Activated T-helper 9 cell treated with anti-CD3 and anti-CD28 coated beads, Interleukin-2, amount 50 U/mL, for 16 hours (primary cell): ENCODE data around the gene DLEC1.

Experiments
- DNase-seq: peaks from one replicate; pipeline ENCODE4 v3.0.0-alpha.2; 2020; ENCODE audit warnings: low read depth

The DLEC1 gene, protein sequence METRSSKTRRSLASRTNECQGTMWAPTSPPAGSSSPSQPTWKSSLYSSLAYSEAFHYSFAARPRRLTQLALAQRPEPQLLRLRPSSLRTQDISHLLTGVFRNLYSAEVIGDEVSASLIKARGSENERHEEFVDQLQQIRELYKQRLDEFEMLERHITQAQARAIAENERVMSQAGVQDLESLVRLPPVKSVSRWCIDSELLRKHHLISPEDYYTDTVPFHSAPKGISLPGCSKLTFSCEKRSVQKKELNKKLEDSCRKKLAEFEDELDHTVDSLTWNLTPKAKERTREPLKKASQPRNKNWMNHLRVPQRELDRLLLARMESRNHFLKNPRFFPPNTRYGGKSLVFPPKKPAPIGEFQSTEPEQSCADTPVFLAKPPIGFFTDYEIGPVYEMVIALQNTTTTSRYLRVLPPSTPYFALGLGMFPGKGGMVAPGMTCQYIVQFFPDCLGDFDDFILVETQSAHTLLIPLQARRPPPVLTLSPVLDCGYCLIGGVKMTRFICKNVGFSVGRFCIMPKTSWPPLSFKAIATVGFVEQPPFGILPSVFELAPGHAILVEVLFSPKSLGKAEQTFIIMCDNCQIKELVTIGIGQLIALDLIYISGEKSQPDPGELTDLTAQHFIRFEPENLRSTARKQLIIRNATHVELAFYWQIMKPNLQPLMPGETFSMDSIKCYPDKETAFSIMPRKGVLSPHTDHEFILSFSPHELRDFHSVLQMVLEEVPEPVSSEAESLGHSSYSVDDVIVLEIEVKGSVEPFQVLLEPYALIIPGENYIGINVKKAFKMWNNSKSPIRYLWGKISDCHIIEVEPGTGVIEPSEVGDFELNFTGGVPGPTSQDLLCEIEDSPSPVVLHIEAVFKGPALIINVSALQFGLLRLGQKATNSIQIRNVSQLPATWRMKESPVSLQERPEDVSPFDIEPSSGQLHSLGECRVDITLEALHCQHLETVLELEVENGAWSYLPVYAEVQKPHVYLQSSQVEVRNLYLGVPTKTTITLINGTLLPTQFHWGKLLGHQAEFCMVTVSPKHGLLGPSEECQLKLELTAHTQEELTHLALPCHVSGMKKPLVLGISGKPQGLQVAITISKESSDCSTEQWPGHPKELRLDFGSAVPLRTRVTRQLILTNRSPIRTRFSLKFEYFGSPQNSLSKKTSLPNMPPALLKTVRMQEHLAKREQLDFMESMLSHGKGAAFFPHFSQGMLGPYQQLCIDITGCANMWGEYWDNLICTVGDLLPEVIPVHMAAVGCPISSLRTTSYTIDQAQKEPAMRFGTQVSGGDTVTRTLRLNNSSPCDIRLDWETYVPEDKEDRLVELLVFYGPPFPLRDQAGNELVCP (N-terminal part only)

DNA sequence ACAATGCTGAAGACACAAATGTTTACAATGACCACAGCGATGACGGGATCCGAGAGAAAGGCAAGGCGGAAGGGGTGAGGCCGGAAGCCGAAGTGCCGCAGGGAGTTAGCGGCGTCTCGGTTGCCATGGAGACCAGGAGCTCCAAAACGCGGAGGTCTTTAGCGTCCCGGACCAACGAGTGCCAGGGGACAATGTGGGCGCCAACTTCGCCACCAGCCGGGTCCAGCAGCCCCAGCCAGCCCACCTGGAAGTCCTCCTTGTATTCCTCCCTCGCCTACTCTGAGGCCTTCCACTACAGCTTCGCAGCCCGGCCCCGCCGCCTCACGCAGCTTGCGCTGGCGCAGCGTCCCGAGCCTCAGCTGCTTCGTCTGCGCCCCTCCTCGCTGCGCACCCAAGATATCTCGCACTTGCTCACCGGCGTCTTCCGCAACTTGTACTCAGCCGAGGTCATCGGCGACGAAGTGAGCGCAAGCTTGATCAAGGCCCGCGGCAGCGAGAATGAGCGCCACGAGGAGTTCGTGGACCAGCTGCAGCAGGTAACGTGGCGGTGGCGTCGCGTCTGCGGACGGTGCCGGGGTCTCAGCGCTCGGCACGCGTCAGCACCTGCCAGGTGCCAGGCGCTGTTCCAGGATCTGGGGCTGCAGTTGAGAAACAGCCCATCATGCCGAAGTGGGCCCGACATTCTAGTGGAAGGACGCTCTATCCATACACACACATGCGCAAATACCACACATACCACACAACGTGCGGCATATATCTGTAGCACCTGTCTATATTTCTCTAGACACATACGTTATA, at the start of gene DLEC1:
DLEC1 (plus strand) TSS at position 108 of the 798 bp plus-strand sequence; CDS start at position 126, 18 bp downstream.
- peak; percentile 72 for DNase-seq

DNA sequence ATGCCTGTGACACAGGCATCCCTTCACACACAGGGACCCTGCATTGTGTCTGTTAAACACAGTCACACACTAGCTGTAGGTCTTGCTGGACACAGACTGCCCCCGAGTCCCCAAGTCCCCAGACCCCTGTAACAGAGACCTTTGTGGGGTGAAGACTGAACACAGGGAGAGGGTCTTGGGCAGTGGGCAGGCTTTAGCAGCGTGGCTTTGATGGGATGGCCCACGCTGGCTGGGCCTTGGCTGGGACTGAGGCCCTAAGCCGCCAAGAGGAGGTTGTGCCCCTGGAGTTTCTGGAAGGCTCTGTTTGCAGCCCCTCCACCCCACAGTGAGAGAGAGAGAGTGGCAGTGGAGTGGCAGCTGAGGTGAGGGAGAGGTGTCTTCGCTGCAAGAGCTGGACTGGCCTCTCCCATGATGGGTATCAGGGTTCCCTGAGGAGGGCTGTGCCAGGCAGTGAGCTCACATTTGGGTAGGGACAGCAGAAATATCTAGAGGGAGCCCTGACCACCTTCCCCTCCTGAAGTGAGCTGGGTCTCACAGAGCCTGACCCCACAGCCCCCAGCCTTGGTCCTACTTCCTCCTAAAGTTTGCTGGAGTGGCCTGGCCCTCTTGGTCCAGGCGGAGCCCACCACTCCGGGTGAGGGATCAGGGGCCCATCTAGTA, 49.1 kb upstream of the DLEC1 start:
- no peak for DNase-seq

DNA sequence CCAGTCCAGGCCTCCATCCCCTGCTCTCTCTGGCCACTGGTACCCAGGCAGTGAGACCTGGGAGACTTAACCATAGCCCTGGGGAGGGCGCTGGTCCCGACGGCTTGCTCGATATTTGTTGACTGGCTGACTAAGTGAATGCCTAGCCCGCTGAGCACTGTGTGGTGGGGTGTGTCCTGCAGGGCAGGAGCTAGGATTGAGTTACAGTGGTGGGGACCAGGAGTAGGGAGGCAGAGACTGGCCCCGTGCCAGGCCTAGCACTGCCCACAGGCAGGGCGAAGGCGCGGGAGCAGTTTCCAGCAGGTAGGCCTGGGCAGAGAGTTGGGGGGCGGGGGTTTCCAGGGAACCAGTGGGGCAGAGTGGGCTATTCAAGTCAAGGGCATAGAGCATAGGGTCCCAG, 48.5 kb upstream of the DLEC1 start, which contains the start of gene VILL:
VILL (plus strand) TSS at position 260 of the 400 bp plus-strand sequence. CDS start 2,887 bp downstream, outside the sequence.
- DNase-seq = no peak

DNA sequence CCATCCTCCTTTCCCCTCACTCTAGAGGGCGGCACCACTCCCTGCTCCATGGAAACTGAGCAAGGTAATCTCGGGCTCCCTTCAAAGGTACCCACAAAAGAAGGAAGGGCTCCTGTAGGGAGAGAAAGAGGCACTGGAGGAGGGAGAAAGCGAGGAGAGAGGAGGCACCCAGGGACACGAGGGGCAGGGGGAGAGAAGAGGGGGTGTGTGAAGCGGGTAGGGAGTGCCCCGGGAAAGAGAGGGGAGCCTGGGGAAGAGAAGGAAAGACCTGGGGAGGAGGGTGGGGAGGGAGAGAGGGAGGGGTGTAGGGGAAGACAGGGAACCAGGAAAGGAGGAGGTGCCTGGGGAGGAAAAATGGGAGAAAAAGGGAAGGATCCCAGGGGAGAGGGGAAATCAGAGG, 47.9 kb upstream of the DLEC1 start:
- no peak for DNase-seq

DNA sequence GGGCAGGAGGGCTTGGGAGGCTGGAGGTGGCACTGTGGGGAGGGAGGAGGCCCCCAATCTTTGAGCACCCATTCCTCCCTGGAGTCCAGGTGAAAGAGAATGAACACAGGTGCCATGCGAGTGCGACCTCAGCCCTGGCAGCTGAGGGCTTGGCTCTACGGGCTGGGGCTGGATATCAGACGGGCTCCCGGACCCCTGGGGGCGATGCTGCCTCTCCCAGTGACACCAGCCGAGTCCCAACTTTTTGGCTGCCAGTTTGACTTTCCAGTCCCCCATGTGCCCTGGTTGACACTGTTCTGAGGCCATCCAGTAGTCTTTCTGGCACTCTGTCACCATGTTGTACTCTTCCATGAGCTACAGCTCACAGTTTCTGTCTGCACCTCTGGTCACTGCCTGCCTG, 47.2 kb upstream of the DLEC1 start:
- no peak for DNase-seq

DNA sequence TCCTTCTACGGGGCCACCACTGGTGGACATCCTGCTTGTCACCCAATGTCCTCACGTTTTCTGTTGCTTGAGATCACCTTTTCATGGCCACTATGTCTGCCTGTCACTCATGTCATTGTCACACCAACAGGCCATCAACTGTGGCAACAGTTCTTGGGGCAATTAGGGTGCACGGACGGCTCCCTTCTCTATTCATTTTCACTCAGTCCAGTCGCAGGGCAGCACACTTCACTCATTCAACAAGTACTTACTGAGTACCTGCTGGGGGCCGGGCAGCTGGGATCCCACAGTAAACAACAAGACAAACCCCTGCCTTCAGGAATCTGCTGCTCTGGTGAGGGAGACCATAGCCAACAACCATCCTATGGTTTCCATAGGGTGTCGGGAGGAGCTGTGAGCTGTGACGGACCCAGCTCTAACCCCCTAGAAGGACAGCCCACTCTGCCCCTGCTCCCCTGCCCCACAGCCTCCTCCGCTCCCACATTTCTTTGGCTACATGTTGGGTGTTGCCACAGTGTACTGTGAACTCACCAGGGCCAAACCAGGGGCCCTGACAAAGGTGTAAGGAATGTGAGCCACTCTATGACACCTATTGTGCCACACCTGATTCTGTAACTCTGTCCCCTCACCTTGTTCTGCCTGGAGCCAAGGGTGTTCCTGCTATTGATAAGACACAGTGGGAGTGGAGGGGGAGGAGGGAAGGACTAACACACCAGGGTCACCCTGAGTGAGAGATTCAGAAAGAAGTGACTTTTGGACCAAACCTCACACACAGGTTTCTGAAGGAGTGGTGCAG, 46.5 kb upstream of the DLEC1 start:
- no peak for DNase-seq

DNA sequence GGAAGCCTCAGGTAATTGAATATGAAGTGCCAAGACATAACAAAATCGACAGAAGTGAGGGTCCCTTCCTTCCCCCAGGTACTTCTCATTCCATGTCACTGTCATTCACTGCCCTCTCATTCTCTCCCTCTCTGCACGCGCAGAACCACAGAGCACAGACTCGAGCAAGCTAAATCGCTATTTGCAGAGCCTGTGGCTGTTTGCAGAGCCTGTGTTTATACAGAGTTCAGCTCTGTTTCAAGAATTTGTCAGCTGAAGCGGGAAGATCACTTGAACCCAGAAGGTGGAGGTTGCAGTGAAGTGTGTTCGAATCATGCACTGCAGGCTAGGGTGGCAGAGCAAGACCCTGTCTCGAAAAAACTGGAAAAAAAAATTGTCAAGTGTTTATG, 45.9 kb upstream of the DLEC1 start:
- DNase-seq = no peak

DNA sequence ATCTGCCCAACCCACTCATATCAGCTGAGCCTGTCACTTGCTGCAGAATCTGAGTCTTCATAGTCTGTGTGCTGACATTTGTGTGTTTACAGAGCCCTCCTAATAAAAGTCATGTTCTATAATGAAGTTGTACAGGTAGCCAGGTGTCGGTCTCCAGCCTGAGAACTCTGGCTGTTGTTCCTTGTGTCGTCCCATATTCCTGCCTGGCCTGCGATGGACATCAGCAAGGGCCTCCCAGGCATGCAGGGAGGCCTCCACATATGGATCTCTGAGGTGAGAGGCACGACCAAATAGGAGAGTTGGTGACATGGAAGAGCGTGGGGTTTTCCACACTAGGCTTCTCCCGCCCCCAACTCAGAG, 45.6 kb upstream of the DLEC1 start:
- no peak for DNase-seq

DNA sequence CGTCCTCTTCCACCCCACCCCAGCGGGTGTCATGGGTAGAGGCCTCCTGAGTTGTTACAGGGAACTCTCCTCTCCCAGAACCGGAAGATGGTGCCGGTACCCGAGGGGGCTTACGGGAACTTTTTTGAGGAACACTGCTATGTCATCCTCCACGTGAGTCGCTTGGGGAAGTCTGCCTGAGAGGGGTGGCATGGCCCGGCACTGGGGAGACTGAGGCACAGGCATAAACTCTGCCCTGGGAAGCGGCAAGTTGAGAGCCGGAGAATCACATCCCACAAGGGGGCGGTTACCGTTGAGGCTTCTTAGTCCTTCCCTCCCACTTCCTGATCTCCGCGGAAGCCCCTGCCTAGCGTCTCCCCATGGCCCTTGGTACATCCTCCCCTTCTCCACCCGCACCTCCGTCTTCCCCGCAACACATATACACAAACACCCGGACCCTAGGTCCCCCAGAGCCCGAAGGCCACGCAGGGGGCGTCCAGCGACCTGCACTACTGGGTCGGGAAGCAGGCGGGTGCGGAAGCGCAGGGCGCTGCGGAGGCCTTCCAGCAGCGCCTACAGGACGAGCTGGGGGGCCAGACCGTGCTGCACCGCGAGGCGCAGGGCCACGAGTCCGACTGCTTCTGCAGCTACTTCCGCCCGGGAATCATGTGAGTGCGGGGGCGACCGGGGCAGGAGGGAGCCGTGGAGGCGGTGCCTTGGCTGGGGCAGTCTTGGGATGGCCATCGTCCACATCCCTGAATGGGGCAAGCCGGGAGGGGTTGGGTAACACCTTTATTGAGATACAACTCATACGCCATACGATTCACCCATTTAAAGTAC, 45.0 kb upstream of the DLEC1 start:
- DNase-seq = peak; percentile 58

DNA sequence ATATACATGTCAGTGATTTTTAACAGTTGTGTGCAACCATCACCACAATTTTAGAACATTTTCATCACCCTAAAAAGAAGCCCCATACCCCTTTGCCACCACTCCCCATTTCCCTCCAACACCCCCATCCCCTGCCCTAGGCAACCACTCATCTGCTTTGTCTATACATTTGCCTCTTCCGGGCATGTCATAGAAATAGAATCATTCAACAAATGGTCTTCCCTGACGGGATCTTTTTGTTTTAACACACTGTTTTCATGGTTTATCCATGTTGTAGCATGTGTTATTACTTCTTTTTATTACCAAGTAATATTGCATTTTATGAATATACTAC, 44.4 kb upstream of the DLEC1 start:
- no peak for DNase-seq

DNA sequence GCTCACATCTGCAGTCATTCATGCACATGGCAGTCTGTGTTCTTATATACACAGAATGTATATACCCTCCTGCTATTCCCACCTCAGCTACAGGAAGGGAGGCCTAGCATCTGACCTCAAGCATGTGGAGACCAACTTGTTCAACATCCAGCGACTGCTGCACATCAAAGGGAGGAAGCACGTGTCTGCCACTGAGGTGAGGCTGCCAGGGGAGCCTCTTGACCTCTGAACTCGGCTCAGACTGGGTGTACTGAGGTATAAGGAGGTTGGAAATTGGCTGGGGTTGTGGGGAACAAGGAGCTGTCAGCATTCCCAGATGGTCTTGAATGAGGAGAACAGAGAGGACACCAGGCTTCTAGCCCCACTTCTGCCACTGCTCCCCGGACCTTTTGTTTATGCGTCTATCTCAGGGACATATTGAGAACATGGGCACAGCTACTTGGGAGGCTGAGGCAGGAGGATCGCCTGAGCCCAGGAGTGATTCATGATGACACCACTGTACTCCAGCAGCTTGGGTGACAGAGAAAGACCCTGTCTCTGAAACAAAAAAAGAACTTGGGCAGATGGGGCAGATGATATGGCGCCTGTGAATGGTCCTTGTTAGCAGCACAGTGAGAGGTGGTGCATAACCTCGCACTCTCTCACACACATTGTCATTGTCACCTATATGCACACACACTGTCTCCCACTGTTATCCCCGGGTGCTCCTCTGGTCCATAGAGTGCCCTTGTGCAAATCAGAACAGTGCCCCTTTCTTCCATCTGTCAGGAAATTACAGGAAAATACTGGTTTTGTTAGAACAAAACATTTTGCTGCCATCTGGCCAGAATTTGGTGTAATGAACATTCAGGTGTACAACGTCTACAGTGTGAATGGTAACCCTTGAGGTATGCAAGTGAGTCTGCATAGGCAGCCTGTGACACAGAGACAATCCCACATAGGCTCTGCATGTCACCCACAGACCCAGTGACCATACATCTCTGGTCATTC, 43.1 kb upstream of the DLEC1 start:
- DNase-seq = no peak

DNA sequence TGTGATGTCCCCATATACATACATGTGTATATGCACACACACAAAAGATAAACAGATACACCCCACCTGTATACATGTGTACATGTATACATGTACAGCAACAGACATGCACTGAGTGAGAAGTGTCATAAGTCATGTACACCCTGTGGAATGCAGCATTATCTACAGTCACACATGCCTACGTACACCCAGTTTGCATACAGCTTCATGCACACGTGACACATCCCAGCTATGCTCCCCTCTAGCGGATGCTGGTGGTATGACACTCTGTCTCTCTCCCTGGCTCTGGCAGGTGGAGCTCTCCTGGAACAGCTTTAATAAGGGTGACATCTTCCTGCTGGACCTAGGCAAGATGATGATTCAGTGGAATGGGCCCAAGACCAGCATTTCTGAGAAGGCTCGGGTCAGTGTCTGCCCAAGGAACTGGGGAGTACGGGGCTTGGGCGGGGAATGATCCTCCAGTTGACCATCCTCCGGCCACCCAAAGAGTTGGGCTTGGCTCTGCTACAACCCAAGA, 42.2 kb upstream of the DLEC1 start:
- DNase-seq = peak; percentile 72

DNA sequence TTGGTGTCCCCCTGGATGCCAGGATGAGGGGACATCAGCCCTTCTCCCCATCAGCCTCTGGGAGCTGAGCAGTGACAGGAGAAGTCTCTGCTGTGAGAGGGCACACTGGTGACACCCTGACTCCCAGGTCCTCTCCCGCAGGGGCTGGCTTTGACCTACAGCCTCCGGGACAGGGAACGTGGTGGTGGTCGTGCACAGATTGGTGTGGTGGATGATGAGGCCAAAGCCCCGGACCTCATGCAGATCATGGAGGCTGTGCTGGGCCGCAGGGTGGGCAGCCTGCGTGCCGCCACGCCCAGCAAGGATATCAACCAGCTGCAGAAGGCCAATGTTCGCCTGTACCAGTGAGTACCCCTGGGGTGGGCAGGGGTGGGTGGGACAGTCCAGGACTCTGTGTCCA, 41.7 kb upstream of the DLEC1 start:
- DNase-seq = no peak

DNA sequence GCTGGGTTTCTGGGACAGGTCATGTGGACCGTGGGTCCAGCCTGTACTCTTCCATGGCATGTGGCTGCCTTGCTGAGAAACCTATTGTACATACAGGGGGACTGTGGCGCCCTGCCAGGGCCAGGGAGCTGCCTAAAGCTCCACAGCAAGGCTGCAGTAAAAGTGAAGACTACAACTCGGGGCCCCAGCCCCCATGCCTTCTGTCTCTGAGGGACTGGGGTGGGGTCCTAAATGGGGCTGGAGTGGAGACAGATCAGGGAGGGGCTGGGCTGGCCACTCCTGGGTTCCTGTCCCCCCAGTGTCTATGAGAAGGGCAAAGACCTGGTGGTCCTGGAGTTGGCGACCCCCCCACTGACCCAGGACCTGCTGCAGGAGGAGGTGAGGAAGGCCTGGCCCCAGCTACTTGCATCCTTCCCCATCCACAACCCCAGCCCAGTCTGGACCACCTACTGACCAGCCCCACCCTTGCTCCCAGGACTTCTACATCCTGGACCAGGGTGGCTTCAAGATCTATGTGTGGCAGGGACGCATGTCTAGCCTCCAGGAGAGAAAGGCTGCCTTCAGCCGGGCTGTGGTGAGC, 41.1 kb upstream of the DLEC1 start:
- DNase-seq = no peak

DNA sequence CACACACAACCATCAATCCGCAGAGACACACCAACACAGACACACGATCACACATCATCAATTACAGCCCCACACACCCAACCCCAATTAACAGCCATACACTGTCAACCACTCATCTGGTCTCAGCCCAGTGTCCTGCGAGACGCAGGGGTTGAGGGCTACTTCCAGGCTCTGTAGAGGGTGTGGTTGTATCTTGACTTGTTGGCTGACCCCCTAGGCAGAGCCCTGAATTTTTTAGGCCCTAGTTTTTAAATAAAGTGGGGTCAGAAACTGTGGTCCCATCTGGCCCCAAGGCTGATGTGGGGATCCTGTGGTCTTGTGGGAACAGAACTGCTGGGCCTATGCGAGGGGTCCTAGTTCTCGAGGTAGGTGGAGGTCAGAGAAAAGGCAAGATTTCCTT, 39.2 kb upstream of the DLEC1 start:
- DNase-seq = no peak

DNA sequence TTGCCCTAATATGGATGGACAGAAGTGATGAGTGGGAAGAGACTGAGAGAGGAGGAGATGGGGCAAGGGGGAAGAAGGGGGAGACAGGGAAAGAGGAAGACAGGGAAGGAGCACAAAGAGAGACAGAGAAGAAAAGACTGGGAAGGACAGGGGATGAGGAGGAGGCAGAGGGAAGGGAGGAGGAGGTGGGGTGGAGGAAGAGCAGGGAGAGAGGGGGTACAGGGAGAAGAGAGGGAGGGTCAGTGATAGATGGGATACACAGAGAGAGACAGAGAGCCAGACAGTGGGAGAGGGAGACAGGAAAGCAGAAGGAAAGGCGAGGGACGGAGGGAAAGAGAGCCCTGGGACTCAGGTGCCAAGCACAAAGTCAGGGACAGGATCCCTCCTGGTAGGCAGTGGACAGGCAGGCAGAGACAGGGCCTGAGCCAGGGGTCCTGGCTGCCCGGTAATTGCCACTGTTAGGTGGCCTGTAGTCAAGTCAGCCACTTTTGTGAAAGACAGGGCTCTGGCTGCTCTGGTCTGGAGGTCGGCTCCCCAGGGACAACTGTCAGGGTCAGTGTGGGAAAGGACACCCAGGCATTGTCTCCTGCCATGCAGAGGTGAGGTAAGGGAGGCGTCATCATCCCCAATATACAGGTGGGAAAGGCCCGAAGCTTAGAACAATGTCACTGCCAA, 38.6 kb upstream of the DLEC1 start:
- no peak for DNase-seq

DNA sequence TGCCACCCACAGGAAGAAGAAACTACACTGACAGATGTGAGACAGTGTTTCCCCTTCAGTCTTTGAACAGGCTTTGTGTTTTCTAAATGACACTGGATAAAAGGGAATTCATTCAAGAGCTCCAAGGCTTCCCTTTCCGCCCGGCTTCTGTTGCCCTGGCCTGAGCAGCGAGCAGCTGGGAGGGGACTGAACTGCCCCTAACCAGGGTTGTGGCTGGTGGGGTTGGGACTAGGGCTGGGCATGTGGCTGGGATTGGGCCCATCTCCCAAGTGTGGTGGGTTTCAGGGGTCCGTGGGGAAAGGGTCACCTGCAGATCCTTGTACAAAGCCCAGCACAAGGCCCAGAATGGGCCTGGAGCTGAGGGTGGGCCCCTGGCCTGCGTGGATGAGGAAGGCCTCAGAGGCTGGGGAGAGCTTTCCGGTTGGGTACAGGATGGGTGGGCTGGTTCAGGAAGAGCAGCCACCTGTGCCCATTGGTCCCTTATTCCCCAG, 38.0 kb upstream of the DLEC1 start:
- DNase-seq = no peak
